GM12801 (cell line): ENCODE results near the gene PRSS1.

Experiments used
- CTCF ChIP-seq: IDR thresholded peaks from one replicate; pipeline ENCODE4 v1.5.1; 2011; ENCODE audit warnings: control low read depth; ENCODE audit not compliant: insufficient read length; ENCODE audit errors: extremely low read depth

Gene PRSS1

DNA sequence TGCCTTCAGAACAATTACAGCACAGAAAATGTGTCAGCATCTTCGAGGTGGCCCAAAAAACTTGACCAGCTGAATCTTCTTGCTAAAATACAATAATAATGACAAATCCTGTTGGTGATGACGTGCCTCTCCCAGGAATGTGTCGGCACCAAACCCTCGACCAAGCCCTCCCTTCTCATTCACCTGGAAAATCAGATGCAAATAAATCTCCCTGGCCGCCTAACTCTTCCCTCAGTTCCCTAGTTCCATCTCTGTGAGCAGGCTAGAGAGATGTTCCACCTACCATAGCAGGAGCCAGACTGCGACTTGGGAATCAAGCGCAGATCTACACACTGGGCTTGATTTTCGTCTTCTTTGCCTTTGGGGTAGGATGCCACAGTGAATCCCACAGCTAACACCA lies 4.1 kb downstream of the PRSS1 start:
- TF ChIP-seq CTCF: no peak

GRCh38 chr7:142754681-142755575 lies 5.7 kb downstream of the PRSS1 start:
- no peak for TF ChIP-seq CTCF

GRCh38 chr7:142759433-142759832 lies 10.2 kb downstream of the PRSS1 start:
- no peak for TF ChIP-seq CTCF

GRCh38 chr7:142760071-142760642 lies 10.9 kb downstream of the PRSS1 start:
- TF ChIP-seq CTCF: no peak

GRCh38 chr7:142762104-142762503 lies 12.8 kb downstream of the PRSS1 start:
- TF ChIP-seq CTCF: no peak

GRCh38 chr7:142767451-142767850 lies 18.2 kb downstream of the PRSS1 start:
- no peak for TF ChIP-seq CTCF

DNA sequence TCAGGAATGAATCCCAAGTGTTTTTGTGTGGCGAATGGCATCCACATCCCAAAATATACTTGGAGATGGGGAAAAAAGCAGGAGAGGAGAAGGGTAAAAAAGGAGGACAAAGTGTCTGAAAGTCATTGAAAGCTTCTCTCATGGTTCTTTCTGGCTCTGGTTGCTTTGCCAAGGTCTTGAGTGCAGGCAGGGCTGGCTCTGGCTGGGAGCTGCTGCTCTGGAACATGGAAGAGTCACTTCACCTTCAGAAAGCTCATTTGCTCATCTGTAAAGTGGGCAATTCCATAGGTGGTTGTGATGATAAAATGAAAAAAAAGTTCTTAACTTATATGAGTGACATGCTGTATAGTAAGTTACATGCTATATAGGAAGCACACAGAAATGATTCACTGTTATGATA lies 18.6 kb downstream of the PRSS1 start:
- no peak for TF ChIP-seq CTCF
